ENCODE data around the gene SRBD1. TPM values are rescaled to one million over a fixed set of nuclear protein-coding genes. Genes with fewer than 3 reads are reported as not detected.

SRBD1 gene
- total RNA-seq, 1 donor, result 22.1 TPM

GRCh38 chr2:45339253-45339652, 271.8 kb downstream of the SRBD1 start:
- DNase-seq (ENCODE audit: low read depth in 2 of 3, low spot score in 2 of 3), result no peak

Small RNAs within 50 kb of the gene (small RNA-seq; reads per million reads assigned to genes)
- gene RN7SL414P, result not detected

Other genes with a start within 250 kb of the SRBD1 start
- 11.8 TPM for gene PRKCE, start 40.4 kb upstream of the SRBD1 start, total RNA-seq

Data from hematopoietic multipotent progenitor cell (in vitro differentiated cells).